MM.1S (cell line): ENCODE measurements around the gene BRD3OS.

Source experiments
- DNase-seq: peaks from one replicate; pipeline ENCODE4 v3.0.0-alpha.2; 2015
- H2AFZ ChIP-seq: fragments of 300-600 bp; sonication (generic); 2 replicates; pipeline ENCODE4 v1.6.0; 2016; ENCODE audit warnings: antibody characterized with exemption, low read length
- H3F3A ChIP-seq: fragments of 300-600 bp; sonication (generic); 2 replicates; pipeline ENCODE4 v1.6.1; 2016; ENCODE audit warnings: mild to moderate bottlenecking, antibody characterized with exemption, low read length, moderate library complexity, mixed read lengths; ENCODE audit not compliant: insufficient read depth
- H3K27ac ChIP-seq: fragments of 300-600 bp; sonication (generic); 2 replicates; pipeline ENCODE4 v1.5.1; 2016; ENCODE audit warnings: mild to moderate bottlenecking, low read length
- H3K27me3 ChIP-seq: fragments of 300-600 bp; sonication (generic); replicated peaks from 2 replicates; pipeline ENCODE4 v1.6.0; 2016; ENCODE audit warnings: low read length; ENCODE audit not compliant: insufficient read depth
- H3K36me3 ChIP-seq: fragments of 300-600 bp; sonication (generic); replicated peaks from 2 replicates; pipeline ENCODE4 v1.6.1; 2016; ENCODE audit warnings: mild to moderate bottlenecking, low read length, mixed read lengths; ENCODE audit not compliant: insufficient read depth
- H3K4me1 ChIP-seq: fragments of 300-600 bp; sonication (generic); 2 replicates; pipeline ENCODE4 v1.6.1; 2016; ENCODE audit warnings: low read length, mixed read lengths
- H3K4me2 ChIP-seq: fragments of 300-600 bp; sonication (generic); 2 replicates; pipeline ENCODE4 v1.6.0; 2016; ENCODE audit warnings: low read depth, low read length
- H3K4me3 ChIP-seq: fragments of 300-600 bp; sonication (generic); 2 replicates; pipeline ENCODE4 v1.5.1; 2016; ENCODE audit warnings: low read length, mixed read lengths
- H3K79me2 ChIP-seq: fragments of 300-600 bp; sonication (generic); 2 replicates; pipeline ENCODE4 v1.6.1; 2016; ENCODE audit warnings: mixed run types, low read length, mixed read lengths
- H3K9ac ChIP-seq: fragments of 300-600 bp; sonication (generic); 2 replicates; pipeline ENCODE4 v1.6.1; 2016; ENCODE audit warnings: low read length, mixed read lengths
- H3K9me2 ChIP-seq: fragments of 300-600 bp; sonication (generic); replicated peaks from 2 replicates; pipeline ENCODE4 v1.6.1; 2016; ENCODE audit warnings: mild to moderate bottlenecking, low read length, mixed read lengths; ENCODE audit not compliant: insufficient read depth
- H3K9me3 ChIP-seq: fragments of 300-600 bp; sonication (generic); replicated peaks from 2 replicates; pipeline ENCODE4 v1.6.1; 2016; ENCODE audit warnings: mild to moderate bottlenecking, low read length, mixed read lengths; ENCODE audit not compliant: insufficient read depth
- H4K20me1 ChIP-seq: fragments of 300-600 bp; sonication (generic); 2 replicates; pipeline ENCODE4 v1.6.1; 2016; ENCODE audit warnings: mild to moderate bottlenecking, low read length, moderate library complexity, mixed read lengths; ENCODE audit not compliant: insufficient read depth
- EZH2 ChIP-seq: fragments of 300-600 bp; sonication (generic); optimal IDR thresholded peaks from 2 replicates; pipeline ENCODE3; 2017; ENCODE audit warnings: low read depth, mild to moderate bottlenecking, antibody characterized with exemption, low read length, mixed read lengths
- EZH2phosphoT487 ChIP-seq: fragments of 300-600 bp; sonication (generic); IDR thresholded peaks from 2 replicates; pipeline ENCODE4 v1.6.1; 2018; ENCODE audit warnings: antibody characterized with exemption, low read length
- TF ChIP-seq, protein P1 (sequence below): fragments of 300-600 bp; sonication (generic); IDR thresholded peaks from 2 replicates; pipeline ENCODE4 v1.5.1; 2016; ENCODE audit warnings: antibody characterized with exemption, low read length, mixed read lengths

The BRD3OS gene

DNA sequence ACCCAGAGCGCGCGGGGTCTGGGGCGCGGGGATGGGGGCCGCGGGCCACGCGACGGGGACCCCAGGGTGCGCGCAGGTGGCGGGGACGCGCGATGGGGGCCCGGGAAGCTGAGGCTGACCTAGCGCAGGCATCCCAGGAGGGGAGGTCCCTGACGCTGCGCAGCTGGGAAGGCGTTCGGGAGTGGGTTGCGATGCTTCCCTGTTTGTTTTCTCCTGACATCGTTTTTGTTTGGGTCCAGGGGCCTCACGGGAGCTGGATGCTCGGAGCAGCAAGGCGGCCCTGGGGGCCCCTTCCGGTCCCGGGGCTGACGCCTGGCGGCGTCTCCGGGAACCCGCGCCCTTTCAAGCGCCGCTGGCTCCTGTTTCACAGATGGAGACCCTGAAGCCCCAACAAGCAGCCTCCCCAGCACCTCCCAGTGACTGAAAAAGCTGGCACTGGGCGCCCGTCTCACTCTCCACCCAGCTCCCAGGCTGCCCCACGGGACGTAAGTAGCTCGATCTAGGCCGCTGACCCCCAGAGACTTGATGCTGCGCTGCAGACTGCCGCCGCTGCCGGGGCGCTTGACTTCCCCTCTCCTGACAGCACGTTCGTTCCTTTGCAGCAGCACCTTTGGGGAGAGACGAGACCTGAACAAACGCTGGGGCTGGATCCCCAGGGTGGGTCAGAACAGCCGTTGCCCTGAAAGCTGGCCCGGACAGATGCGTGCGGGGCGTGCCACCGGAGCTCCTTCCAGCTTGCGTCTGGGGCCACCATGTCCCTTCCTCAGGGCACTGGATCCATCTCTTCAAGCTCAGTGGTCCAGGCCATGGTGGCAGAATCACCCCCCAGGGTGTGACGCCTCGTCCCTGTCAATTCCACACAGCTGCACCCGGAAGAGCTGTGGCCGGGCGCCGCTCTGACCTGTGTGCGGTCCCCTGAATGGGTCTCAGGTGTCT, 593 bp downstream of the BRD3OS start:
- peak overlapping the region; percentile 91 for H2AFZ ChIP-seq
- no peaks in the 10 kb centered on the region for H3K9me2 ChIP-seq
- TF ChIP-seq, protein P1, sequence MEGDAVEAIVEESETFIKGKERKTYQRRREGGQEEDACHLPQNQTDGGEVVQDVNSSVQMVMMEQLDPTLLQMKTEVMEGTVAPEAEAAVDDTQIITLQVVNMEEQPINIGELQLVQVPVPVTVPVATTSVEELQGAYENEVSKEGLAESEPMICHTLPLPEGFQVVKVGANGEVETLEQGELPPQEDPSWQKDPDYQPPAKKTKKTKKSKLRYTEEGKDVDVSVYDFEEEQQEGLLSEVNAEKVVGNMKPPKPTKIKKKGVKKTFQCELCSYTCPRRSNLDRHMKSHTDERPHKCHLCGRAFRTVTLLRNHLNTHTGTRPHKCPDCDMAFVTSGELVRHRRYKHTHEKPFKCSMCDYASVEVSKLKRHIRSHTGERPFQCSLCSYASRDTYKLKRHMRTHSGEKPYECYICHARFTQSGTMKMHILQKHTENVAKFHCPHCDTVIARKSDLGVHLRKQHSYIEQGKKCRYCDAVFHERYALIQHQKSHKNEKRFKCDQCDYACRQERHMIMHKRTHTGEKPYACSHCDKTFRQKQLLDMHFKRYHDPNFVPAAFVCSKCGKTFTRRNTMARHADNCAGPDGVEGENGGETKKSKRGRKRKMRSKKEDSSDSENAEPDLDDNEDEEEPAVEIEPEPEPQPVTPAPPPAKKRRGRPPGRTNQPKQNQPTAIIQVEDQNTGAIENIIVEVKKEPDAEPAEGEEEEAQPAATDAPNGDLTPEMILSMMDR, result peak; percentile 9; the same call in 1 of the 2 replicates
- TF ChIP-seq EZH2phosphoT487 (no peak), EZH2 (no peak)
- H3K27me3 ChIP-seq, result peaks cover 26% of the 10 kb centered on the region
- no peaks in the 10 kb centered on the region for H3K9me3 ChIP-seq
- H4K20me1 ChIP-seq, result no peaks in the 10 kb centered on the region
- no peaks in the 10 kb centered on the region for H3K79me2 ChIP-seq
- peak overlapping the region; percentile 84 for H3K4me3 ChIP-seq
- peak overlapping the region; percentile 83 for H3K4me2 ChIP-seq
- H3K36me3 ChIP-seq, result no peaks in the 10 kb centered on the region
- H3K4me1 ChIP-seq, result peaks cover 3% of the 10 kb centered on the region; the same call in 1 of the 2 replicates
- no peaks in the 10 kb centered on the region for H3F3A ChIP-seq
- DNase-seq, result peak; percentile 27
- H3K27ac ChIP-seq, result no peak overlapping the region
- peak overlapping the region; percentile 61 for H3K9ac ChIP-seq

DNA sequence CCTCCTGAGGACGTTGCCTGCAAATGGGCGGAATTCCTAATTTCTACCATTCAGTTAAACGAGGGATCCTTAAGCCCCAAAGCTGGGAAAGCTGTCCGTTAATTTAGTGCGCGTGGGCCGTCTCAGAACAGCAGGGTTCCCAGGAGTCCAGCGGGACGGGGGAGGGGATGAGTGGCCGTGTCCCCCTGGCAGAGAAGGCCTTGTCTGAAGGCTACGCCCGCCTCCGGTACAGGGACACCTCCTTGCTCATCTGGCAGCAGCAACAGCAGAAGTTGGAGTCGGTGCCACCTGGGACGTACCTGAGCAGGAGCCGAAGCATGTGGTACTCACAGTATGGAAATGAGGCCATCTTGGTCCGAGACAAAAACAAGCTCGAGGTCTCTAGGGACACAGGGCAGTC, 1.3 kb downstream of the BRD3OS start:
- H3K27me3 ChIP-seq, result peaks cover 20% of the 10 kb centered on the region
- peaks cover 3% of the 10 kb centered on the region; the same call in 1 of the 2 replicates for H3K4me1 ChIP-seq
- no peaks in the 10 kb centered on the region for H3K79me2 ChIP-seq
- H3K9ac ChIP-seq, result no peak overlapping the region
- H4K20me1 ChIP-seq, result no peaks in the 10 kb centered on the region
- no peak overlapping the region for H3K4me3 ChIP-seq
- H2AFZ ChIP-seq, result no peak overlapping the region
- no peaks in the 10 kb centered on the region for H3K9me2 ChIP-seq
- no peaks in the 10 kb centered on the region for H3K36me3 ChIP-seq
- TF ChIP-seq EZH2, result no peak
- TF ChIP-seq, protein P1, result no peak
- TF ChIP-seq EZH2phosphoT487, result no peak
- H3K4me2 ChIP-seq, result no peak overlapping the region
- no peaks in the 10 kb centered on the region for H3K9me3 ChIP-seq
- H3K27ac ChIP-seq, result no peak overlapping the region
- H3F3A ChIP-seq, result no peaks in the 10 kb centered on the region
- no peak for DNase-seq

DNA sequence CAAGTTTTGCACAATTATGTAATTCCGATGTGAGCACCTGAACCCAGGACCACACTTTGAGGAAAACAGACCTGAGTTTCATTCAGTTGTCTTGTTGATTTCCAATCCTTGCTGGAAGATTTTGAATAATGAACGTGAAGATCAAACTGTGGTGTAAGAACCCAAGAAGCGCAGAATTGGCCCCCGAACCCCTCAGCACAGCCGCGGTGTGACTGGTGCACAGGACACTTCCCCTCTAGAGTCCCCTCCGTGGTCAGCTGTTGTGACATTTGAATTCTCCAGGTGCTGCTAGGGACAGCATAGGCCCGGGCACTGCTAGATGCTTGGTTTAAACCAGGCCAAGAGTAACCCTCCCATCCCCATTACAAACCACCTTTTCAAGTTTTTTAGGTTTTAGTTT, 1.7 kb downstream of the BRD3OS start:
- no peaks in the 10 kb centered on the region for H4K20me1 ChIP-seq

More for the DNA sequence above, 1.7 kb downstream of the BRD3OS start:
- Histone ChIP-seq H3K9me2 (no peaks in the 10 kb centered on the region), H2AFZ (no peak overlapping the region), H3K9ac (no peak overlapping the region), H3K36me3 (no peaks in the 10 kb centered on the region), H3K9me3 (no peaks in the 10 kb centered on the region), H3K4me1 (peaks cover 3% of the 10 kb centered on the region; the same call in 1 of the 2 replicates), H3K27me3 (peaks cover 19% of the 10 kb centered on the region), H3F3A (no peaks in the 10 kb centered on the region), H3K27ac (no peak overlapping the region), H3K79me2 (no peaks in the 10 kb centered on the region), H3K4me2 (no peak overlapping the region), H3K4me3 (no peak overlapping the region)
- no peak for DNase-seq
- TF ChIP-seq EZH2, result no peak
- TF ChIP-seq, protein P1, result no peak
- TF ChIP-seq EZH2phosphoT487, result no peak
